Right ventricle myocardium superior (tissue), 1 donor: ENCODE data around the gene SOD1. TPM values are rescaled to one million over a fixed set of nuclear protein-coding genes. Genes with fewer than 3 reads are reported as not detected.
"Not testable (repeated sequence)": the region's sequence is repeated elsewhere in the genome, so short reads cannot be mapped to it uniquely, and the experiment has no call there.

Experiments
- ATAC-seq: fragments of 200-7000 bp; cut with Tn5 transposase; one replicate; pipeline ENCODE4 v1.9.1; 2020; ENCODE audit warnings: mild to moderate bottlenecking; ENCODE audit not compliant: poor library complexity
- DNase-seq: peaks from one replicate; pipeline ENCODE4 v3.0.0-alpha.2; 2020
- intact Hi-C: fragments of 100-400 bp; cut with DNase I; formaldehyde crosslinking; loops from one replicate; pipeline ENCODE4 v1.11.2; 2022
- total RNA-seq: library from RNA; stranded (reverse); fragmentation: NEBNext Ultra II Directional; extraction: Animal tissue kit (Norgen Biotek cat#: 25700); gene quantifications from one replicate; pipeline ENCODE4 v1.2.1, GENCODE V29; 2021
- donor health status: DM: no; HTN: yes; CAD: no; lungs with severe emphysema.

Gene SOD1
- total RNA-seq, 1 donor from 2014 or later: 445 TPM

GRCh38 chr21:31651491-31651890 lies 8.0 kb upstream of the SOD1 start:
- intact Hi-C loops, DNase-seq, ATAC-seq: not testable (repeated sequence)

DNA sequence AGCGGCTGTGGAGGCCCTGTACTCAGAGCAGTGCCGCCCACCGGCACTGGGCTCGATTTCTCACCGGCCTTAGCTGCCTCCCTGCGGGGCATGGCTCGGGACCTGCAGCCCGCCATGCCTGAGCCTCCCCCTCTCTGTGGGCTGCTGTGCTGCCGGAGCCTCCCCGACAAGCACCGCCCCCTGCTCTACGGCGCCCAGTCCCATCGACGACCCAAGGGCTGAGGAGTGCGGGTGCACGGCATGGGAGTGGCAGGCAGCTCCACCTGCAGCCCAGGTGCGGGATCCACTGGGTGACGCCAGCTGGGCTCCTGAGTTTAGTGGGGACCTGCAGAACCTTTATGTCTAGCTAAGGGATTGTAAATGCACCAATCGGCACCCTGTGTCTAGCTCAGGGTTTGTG lies 5.2 kb upstream of the SOD1 start:
- ATAC-seq (no peak), DNase-seq (no peak)
- intact Hi-C loops: no loop called here

GRCh38 chr21:31654821-31655580 lies 4.5 kb upstream of the SOD1 start:
- ATAC-seq, intact Hi-C loops: not testable (repeated sequence)

DNA sequence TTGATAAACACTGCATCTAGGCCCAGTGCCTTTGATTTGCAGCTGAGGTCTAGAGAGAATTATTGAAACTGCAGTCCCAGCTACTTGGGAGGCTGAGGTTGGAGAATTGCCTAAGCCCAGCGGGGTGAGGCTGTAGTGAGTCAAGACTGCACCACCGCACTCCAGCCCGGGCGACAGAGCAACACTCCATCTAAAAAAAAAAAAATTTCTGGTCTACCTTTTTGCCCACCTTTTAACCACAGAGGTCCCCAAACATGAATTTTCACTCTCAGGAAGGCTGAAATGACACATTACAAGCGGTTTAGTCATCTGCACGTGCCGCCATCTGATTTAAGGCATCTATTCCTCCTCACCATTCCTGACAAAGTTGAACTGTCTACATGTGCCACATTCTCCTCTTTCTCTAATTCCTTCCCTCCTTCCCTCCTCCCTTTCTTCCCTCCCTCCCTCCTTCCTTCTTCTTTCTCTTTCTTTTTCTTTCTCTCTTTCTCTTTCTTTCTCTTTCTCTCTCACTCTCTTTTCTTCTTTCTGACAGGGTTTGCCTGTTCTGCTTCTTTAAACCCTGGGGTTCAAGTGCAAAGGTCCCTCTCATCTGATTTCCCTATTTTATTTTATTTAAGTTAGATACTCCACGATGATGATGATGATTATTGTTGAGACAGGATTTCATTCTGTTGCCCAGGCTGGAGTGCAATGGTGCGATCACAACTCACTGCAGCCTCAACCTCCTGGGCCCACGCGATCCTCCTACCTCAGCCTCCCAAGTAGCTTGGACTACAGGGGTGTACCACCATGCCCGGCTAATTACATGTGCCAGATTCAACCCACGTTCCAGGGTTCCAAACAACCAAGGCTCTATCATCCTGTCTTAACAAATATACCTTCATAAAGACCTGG lies 3.0 kb upstream of the SOD1 start:
- intact Hi-C loops: no loop called here
- ATAC-seq (no peak), DNase-seq (no peak)

More at GRCh38 chr21:31654821-31655580, 4.5 kb upstream of the SOD1 start:
- not testable (repeated sequence) for DNase-seq

GRCh38 chr21:31658053-31658452 lies 1.4 kb upstream of the SOD1 start:
- DNase-seq (no peak), ATAC-seq (no peak)
- intact Hi-C loops: no loop called here

DNA sequence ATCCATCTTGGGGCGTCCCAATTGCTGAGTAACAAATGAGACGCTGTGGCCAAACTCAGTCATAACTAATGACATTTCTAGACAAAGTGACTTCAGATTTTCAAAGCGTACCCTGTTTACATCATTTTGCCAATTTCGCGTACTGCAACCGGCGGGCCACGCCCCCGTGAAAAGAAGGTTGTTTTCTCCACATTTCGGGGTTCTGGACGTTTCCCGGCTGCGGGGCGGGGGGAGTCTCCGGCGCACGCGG lies 282 bp upstream of the SOD1 start:
- intact Hi-C loops: no loop called here
- no peak for DNase-seq
- peak; percentile 27 for ATAC-seq

DNA sequence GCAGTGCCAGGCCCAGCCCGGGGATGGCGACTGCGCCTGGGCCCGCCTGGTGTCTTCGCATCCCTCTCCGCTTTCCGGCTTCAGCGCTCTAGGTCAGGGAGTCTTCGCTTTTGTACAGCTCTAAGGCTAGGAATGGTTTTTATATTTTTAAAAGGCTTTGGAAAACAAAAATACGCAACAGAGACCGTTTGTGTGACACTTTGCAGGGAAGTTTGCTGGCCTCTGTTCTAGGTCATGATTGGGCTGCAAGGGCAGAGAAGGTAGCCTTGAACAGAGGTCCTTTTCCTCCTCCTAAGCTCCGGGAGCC lies 719 bp downstream of the SOD1 start:
- ATAC-seq (peak; percentile 36), DNase-seq (no peak)
- intact Hi-C loops: no loop called here

DNA sequence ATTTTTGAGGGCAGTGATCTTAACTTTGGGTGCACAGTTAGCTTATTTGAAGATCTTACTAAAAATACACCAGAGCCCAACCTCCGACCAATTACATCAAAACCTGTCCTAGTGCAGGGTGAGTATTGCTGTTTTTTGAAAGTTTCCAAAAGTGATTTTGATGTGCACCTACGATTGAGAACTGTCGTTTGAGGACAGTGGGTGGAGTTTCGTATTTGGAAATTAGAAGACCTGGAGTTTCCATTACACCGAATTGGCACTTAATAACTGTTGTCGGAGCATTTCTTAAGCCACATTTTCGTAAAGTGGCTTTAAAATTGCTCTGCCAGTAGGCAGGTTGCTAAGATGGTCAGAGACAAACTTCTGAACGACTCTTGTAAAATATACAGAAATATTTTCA lies 1.1 kb downstream of the SOD1 start:
- no peak for DNase-seq
- intact Hi-C loops: no loop called here
- ATAC-seq: no peak

DNA sequence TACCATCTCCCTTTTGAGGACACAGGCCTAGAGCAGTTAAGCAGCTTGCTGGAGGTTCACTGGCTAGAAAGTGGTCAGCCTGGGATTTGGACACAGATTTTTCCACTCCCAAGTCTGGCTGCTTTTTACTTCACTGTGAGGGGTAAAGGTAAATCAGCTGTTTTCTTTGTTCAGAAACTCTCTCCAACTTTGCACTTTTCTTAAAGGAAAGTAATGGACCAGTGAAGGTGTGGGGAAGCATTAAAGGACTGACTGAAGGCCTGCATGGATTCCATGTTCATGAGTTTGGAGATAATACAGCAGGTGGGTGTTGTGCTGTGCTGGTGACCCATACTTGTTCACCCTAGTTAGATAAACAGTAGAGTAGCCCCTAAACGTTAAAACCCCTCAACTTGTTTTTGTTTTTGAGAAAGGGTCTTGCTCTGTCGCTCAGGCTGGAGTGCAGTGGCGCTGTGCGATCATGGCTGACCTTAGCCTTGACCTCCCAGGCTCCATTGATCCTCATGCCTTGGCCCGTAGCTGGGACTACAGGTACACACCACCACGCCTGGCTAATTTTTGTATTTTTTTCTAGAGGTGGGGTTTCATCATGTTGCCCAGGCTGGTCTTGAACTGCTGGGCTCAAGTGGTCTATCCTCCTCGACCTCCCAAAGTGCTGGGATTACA lies 4.2 kb downstream of the SOD1 start:
- intact Hi-C loops: no loop called here
- ATAC-seq (no peak), DNase-seq (no peak)

DNA sequence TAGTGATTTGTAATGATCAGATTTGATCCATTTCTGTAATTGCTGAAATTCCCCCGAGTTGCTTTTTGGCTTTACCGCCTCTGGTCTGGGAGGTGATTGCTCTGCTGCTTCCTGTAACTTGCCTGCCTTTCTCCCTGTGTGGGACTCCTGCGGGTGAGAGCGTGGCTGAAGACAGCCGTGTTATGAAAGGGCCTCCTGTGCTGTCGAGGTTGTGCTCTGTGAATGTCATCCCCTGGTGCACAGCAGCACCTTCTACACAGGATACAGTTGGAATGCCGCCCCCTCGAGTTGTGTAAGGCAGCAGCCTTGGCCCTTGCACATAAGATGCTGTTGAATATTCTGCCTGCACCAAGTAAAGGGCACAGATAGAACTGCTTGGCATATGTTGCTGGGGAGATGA lies 5.9 kb downstream of the SOD1 start:
- intact Hi-C loops: no loop called here
- DNase-seq: no peak
- peak; percentile 10 for ATAC-seq

DNA sequence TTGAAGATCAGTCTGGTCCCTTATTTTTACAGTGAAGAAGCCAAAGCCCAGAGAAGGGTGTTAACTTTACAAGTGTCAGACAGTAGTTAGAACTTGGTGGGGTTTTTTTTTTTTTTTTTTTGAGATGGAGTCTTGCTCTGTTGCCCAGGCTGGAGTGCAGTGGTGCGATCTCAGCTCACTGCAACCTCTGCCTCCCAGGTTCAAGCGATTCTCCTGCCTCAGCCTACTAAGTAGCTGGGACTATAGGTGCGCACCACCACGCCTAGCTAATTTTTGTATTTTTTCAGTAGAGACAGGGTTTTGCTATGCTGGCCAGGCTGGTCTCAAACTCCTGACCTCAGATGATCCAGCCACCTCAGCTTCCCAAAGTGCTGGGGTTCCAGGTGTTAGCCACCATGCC lies 6.4 kb downstream of the SOD1 start:
- intact Hi-C loops, DNase-seq, ATAC-seq: not testable (repeated sequence)

- DNase-seq (no peak), ATAC-seq (no peak)
- intact Hi-C loops: no loop called here
Observed at GRCh38 chr21:31666445-31667010, 7.0 kb downstream of the SOD1 start.

DNA sequence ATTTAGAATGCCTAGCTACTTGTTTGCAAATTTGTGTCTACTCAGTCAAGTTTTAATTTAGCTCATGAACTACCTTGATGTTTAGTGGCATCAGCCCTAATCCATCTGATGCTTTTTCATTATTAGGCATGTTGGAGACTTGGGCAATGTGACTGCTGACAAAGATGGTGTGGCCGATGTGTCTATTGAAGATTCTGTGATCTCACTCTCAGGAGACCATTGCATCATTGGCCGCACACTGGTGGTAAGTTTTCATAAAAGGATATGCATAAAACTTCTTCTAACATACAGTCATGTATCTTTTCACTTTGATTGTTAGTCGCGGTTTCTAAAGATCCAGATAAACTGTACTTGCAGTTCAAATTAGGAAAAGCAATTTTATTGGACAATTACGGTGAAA lies 7.6 kb downstream of the SOD1 start:
- intact Hi-C loops: no loop called here
- ATAC-seq (no peak), DNase-seq (no peak)

DNA sequence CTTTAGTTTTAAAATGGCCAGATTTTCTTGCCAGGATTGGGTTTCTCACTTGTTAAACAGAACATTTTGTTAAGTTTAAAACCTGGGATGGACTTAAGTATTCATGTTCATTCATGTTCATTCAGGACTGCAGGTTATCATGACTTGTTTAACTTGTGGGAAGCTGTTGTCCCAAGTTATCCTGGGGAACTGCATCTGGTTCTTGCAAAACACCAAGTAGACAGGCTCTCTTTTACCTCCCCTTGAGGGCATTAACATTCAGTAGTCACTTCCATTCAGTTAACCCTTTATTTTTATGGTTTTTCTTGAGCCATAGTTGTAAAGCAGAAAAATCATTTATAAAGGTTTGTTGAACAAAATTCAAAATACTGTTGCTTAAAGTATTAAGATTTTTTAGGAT lies 8.1 kb downstream of the SOD1 start:
- ATAC-seq: no peak
- no peak for DNase-seq
- intact Hi-C loops: no loop called here

- intact Hi-C loops: no loop called here
- no peak for ATAC-seq
- no peak for DNase-seq
Observed at GRCh38 chr21:31668651-31669491, 9.4 kb downstream of the SOD1 start.

DNA sequence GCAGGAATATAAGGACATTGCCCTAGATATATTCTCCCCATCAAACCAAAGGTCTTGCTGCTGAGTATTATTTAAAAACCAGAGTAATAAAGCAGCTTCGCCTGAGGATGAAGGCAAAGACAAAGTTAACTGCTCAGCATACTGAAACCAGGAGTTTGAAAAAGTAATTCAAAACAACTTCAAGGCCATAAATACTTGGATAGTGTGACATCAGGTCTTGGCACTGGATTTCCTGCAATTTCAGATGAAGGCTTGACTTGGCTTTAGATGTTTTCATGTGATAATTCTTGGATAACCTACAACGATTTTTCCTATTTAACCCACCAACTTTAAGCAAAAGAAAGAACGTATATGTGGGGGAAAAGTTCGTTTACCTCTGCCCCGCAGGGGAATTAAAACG lies 10.6 kb downstream of the SOD1 start:
- intact Hi-C loops: no loop called here
- DNase-seq: no peak
- no peak for ATAC-seq

DNA sequence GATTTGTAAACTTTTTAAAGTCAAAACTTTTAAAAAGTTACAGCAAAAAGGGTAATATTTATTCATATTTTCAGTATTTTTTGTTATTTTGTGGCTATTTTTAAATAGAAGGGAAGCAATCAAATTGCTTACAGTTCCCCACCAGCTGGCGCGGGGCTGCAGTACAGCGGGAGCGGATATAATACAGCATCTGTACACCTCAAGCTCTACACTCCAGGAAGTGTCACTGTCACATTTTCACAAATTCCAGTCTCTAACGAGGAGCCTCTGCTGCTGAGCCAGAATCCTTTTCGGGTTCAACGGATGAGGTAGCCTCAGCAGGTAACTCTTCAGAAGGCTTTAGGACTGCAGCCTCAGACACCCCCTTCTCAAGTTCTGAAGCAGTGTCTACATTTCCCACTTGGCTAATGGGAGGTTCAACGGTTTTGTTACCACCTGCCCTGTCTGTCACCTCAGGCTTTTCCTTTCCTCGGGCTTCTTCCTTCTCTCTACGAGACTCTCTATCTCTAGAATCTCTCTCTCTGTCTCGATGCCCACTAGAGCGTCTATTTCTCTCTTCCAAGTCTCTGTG lies 11.7 kb downstream of the SOD1 start:
- no peak for DNase-seq
- no peak for ATAC-seq
- intact Hi-C loops: no loop called here

- DNase-seq (no peak), ATAC-seq (no peak)
- intact Hi-C loops: no loop called here
Observed at GRCh38 chr21:31671931-31672330, 12.4 kb downstream of the SOD1 start.
